CD4-positive, alpha-beta T cell treated with Interleukin-17A for 4 hours (primary cell): ENCODE results near the gene SMC3.
"Not testable (repeated sequence)": the region's sequence is repeated elsewhere in the genome, so short reads cannot be mapped to it uniquely, and the experiment has no call there.

Experiments used
- DNase-seq: peaks from one replicate; pipeline ENCODE4 v3.0.0-alpha.2; 2020; ENCODE audit warnings: mixed read lengths

The SMC3 gene

DNA sequence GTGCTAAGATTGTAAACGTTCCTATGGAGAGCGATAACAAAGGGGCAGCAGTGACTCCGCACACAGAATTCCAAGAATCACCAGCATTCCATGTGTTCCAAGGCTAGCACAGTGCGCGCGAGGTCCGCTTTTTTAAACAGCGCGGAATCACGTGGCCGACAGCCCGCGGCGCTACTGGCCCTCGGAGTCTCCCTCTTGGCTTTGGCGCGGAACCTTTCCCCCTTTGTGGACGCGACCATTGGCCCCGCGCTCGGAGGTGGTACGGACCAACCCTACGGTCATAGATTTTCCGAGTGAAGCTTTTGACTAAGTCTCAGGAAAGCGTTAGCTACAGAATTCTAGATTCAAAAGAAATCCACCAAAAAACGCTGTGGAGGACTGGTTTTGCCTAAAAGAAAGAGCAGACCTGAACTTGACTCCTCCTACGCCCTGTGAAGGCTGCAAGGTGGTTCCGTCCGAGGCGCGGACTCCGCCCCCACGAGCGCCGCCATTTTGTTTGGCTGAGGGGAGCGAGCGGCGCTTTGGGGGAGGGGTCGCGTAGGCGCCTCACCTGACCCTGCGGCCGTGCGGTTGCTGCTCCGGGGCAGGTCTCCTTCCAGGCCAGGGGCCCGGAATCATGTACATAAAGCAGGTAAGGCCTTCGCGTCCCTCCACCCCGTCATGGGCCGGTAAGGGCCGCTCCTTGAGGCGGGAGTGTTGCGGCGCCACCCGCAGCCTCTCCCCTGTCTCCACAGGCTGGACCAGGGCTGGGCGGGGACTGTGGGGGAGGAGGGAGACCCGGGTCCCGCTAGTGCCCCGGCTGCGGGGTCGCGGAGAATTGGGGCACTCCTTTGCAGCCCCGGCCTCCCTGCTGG lies at the start of gene SMC3:
Gene SMC3 (plus strand): TSS at position 495 of the 854 bp plus-strand sequence. CDS start 122 bp downstream, at position 617.
- DNase-seq: peak; percentile 94

DNA sequence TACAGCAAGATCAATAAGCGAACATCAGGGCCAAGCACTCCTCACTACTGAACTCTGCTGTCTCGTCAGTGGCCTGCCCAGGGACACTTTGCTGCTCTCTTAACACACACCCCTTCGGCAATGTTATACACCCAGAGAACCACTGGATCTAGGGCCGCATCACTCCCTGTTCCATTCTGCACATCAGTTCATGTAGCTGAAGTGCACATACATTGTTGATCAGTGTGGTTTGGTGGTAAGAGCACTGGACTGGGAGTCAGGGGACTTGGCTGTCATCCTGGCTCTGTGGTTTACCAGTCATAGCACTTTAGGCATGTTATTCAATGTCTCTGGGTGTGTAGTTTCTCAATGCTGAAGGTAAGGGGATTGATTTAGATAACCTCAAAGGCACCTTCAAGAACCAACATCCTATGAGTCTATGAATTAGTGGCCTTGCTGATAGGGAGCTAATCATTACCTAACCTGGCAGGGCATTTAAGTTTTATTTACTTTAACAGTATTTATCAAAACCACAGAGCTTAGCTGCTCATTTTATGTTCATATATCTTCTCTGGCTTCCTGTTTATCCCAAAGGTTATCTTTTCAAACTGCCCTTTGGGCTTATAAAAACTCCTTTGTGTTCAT lies 45.0 kb upstream of the SMC3 start:
- DNase-seq: peak; percentile 26

DNA sequence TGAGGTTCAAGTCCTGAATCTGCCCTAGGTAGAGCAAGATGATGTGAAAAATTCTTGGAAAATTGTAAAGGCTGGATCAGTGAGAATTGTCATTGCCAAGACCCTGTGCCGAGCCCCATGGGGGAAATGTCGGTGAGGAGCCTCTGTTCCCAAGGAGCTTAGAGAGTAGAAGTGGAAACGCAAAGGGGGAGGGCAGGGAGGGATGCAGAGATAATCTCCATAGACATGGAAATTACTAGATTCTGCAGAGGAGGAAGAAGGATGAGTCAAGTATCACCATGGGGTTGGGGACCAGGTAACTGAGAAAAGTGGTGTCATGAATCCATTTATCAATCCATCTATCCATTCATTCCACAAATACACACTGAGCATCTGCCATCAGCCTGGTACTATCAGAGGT lies 43.8 kb upstream of the SMC3 start:
- DNase-seq: no peak

DNA sequence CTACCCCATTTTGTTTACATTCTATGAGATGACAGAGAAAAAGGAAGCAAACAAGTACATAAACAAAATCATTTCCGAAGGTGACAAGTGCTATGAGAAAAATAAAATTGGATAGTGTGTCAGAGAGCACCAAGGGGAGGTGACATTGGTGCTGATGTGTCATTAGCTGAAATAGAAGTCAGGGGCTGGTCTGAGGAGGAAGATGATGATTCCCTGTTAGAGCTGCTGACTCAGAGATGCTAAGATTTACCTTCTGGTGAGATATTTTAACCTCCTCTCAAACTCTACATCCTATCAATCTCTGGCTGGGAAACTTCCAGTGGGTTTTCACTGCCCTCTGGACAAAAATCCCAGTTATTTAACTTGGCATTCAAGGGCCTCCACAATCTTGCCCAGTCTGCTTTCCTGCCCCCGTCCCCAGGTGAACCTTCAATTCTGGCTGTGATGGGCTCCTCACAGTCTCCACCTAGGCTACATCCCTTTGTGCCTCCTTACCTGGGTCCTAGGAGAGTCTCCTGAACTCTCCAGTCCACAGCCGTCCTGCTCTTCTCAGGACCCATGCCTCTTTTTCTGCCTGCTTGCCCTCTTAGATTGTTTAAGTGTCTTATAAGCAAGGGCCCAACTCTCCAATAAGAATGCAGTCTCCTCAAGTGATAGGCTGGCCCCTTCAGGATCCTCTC lies 43.2 kb upstream of the SMC3 start:
- no peak for DNase-seq

DNA sequence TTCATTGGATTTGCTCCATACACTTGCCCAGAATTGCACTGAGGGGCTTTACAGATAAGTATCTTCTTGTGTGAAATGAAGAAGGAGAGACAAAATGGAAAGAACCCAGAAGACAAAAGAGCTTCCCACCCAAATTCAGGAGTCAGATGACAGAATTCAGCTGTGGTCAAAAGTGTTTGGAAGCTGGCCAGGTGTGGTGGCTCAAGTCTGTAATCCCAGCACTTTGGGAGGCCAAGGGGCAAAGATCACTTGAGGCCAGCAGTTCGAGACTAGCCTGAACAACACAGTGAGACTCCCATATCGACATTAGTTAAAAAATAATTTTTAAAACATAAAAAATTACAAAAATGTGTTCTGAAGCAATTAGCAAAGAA lies 42.6 kb upstream of the SMC3 start:
- DNase-seq: no peak

DNA sequence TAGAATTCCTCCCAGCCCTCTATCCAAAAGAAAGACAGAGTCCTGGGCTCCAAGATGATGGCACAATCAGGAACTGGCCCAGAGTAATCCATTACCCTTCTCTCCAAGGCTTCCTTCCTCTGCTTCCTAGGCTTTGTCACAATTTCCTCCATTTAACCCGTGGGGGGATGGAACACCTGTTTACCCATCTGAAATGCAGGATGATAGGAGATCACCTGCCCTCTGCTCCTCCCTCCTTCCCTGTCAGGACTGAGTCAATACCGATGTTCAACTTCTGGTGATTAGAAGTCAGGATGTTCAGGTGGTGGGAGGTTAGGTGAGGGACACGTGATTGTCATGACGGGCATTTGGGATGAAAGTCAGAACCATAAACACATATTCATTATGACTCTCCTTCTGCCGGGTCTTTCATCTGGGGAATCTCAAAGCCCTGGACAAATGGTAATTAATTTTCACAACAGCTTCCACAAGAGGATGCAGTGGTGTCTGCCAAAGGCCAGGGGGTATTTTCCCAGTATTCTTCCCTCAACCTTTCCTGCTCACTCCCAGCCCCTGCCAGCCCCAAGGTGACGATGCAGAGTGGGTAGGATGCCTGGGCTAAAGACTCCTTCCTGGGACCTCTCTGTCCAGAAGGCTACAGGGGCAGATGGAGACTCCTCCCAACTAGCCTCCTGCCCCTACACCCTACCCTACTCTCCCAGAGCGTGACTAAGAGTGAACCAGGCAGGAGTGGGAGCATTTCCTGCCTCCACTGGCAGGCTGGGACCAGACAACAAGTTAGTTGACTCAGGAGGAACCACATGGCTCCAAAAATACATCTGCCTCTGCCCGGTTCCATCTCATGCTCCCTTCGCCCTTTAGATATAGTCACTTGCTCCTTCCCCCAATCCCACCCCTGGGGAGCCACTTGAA lies 41.9 kb upstream of the SMC3 start:
- no peak for DNase-seq

DNA sequence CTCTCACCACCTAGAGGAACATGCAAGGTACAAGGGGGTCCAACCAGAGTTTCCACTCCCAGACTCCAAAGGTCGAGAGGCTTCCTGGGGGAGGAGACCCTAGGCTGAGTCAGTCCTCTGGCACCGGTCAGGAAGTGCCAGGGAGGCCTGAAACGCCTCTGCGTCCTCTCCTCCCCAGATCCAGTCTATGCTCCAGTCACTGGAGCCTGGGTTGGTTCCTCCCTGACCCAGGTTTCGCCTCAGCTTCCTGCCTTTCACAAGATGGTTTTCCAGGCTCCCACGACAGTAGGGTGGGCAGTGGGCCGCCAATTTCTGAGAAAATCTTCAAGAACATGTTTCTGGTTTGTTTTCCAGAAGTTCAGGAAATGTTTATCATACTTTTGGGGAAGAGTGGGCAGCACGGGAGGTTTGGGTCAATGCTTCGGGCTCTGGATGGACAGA lies 39.7 kb upstream of the SMC3 start:
- no peak for DNase-seq

DNA sequence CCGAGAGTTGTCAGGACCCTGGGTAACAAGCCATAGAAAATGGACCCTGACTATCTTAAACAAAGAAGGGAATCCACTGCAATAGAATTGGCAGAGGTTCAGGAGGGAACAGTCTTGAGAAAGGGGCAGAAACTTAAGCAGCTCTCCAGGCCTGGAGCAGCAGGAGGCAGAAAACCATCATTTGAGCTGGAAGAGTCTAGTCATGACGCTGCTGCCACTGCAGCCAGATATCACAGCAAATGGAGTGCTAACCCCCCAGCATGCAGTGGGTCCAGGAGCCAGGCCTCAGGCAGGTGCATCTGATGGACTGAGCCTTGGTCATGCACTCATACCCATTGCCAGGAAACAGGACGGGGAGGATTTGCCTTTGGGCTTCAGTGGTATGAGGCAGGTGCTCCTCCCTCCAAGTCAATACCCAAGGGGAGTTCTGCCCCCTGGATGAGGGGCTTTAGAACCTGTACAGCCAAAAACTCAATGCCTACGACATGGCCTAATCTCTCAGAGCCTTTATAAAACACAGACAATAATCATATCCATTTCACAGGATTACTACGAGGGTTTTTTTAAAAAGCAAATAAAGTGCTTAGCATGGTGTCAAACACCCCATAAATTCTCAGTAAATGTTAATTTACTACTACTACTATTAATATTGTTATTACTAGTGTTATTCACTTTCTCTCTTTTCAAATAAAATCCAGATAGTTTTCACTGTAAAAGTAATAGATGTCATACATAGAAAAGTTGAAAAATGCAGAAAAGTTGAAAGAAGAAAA lies 39.1 kb upstream of the SMC3 start:
- DNase-seq: no peak

DNA sequence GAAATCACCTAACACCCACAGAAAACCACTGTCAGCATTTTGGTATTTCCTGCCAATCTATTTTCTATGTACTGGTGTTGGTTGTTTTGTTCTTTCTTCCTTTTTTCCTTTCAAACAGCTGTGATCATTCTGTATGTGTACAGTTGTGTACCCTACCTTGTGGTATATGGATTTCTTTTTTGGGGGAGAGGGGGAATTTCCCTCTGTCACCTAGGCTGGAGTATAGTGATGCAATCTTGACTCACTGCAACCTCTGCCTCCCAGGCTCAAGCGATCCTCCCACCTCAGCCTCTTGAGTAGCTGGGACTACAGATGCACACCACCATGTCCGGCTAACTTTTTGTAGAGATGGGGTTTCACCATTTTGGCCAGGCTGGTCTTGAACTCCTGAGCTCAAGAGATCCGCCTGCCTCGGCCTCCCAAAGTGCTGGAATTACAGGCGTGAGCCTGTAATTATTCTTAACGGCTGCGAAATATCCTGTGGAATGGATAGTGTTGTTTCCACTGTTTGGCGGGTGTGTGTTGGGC lies 38.4 kb upstream of the SMC3 start:
- DNase-seq: not testable (repeated sequence)

DNA sequence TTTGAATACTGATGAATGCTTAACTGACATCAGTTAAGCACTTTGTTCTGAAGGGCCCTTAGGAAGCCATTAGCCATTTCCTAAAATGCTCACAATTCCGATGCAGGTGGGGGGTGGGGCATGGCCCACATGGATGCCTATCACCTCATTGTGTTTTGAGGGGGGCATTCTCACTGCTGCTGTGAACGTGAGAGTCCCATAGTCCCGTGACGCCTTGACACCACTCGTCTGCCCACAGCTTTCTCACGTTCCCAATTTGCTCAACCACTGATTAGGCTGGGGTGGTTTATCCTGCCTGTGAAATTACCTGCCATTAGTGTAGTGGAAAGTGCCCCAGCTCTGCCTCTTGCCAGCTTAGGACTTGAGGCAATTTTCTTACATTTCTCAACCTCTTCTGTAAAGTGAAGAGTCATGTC lies 37.9 kb upstream of the SMC3 start:
- no peak for DNase-seq

DNA sequence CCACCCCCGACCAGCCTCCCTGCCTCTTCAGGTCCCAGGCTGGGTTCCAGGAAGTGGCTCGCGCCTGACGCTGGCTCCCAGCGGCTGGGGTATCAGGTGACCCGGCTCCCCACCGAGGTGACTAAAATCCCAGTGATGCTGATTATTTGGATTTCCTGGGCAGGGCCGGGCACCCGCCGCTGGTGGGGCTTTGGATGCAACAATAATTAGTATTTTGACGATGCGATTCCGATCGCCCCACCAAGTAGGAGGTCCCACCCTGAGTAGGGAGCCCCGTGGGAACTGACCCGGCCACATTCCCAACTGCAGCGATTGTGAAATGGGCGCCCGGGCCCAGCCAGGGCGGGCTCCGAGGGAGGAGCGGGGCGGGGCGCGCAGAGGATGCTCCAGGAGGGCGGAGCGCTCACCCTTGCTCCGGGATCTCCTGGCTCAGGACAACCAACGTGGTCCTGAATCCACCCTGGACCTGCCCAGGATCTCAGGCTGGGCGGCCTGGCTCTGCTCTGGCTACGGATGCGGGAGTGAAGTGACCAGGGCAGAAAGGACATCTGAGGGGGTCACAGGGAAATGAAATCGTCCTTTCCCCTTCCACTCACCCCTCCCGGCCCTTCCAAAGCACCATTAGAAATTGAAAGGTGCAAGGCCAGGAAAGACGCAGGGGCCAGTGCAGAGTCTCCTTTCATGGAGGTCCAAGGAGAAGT lies 37.2 kb upstream of the SMC3 start:
- no peak for DNase-seq

DNA sequence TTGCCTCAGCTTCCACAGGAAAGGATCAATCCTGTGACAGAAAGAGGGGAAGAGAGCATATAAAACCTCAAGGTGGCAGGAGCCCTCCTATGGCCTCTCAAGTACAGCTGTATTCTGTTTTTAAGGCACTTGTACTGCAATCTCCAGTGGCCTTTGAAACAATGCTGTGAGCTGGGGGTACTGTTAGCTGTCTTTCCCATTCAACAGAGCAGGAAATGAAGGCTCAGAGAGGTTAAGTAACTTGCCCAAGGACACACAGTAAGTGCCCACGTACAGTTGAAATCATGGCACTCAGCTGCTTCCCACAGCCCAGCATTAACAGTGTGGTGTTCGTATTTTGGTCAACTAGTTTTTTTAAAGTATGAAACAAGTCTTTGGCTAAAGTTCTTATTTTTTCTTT lies 35.8 kb upstream of the SMC3 start:
- DNase-seq: no peak

DNA sequence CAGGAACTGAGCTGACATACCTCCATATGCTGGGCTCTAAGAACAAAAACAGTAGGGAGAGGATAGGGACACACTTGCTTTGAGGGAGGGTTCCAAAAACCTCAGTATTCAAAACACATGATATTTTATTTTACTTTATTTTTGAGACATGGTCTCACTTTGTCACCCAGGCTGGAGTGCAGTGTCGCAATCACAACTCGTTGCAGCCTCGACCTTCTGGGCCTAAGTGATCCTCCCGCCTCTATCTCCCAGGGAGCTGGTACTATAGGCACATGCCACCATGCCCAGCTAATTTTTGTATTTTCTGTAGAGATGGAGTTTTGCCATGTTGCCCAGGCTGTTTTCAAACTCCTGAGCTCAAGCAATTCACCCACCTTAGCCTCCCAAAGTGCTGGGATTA lies 34.9 kb upstream of the SMC3 start:
- DNase-seq: not testable (repeated sequence)

DNA sequence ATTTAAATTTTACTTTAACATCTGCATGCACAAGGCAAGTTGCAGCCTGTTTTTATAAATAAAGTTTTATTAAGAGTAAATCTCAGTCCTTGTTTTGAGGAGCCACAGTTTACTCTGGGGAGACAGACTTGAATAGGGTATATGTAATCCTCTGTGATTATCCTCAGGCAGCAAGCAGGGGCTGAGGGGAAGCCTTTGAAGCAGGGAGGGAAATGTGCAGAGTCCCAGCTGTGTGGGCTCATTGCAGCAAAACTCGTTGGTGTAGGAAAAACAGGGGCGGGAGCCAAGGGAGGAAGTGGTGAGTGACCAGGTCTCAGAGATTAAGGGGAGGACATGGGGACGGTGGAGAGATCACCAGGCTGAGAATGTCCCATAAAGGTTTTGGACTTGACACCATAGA lies 34.3 kb upstream of the SMC3 start:
- DNase-seq: no peak

DNA sequence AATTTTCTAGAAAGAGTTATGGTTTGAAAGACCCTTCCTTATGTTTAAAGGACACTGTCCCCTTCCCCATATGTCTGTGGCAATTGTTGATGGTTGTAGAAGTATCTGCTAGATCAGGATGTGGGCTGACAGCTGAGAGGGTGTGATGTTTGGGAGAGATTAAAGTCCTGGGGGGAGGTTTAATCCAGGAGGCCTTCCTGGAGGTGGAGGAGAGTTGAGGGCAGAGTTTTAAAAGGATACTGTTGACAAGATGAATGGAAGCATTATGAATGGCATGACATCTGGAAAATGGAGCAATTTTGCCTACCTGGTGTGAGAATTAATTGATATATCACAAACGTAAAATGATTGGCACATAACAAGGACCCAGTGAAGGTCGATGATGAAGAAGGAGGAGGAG lies 32.9 kb upstream of the SMC3 start:
- DNase-seq: no peak

DNA sequence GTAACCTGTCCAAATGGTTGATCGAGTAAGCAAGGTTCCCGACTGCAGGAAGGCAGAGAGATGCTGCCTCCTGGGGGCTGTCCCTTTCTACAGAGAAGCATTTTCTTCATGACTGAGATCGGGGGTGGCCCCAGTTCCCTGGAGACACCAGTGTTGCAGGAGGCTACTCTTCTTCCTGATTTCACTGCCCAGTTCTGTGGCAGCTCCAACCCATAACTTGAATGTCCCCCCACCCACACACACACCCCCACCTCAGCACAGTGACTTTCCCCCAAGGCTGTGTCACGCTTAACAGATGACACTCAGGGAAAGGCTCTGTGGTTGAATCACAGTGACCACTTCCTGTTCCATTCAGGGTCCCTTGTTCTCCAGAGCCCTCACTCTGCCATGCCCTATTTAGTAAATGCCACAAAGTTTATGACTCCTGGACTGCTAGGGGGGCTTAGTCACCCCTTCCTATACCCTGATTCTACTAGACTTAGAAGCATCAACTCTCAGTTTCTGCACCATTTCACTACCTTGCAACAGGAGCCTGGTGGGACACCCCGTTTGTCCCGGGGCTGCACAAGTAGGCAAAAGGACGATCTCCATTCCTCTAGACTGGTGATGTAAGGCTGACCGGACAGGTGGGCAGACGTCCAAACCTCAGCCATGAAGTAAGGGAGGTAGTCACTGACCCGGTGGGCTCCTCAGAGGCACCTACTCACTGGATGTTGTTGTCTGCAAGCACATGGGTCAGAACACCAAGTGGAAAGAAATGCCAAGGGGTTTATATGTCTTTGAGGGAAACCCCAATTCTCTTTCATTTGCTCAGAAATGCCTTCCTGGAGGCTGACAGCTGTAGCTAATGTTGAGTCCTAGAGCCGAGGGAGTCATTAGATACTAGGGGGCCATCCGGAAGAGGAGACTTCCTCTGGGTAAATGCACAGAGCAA lies 31.3 kb upstream of the SMC3 start:
- peak; percentile 48 for DNase-seq

DNA sequence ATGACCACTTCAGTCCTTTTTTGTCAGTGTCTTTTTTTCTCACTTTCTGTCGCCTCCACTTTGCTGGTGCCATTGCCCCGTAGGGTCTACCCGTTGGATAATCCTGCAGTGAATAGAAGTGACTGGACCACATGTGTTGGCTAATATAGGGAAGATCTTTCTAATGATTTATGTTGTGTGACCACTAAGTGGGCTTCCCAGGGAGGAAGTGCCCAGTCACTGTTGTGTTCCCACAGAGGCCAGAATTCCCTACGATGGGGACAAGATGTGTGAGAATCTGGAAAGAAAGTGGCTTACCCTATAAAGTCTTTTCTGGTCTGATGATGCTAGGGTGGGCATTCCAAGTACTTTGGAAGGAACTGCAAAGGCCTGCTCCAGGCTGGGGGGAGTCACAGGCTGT lies 28.4 kb upstream of the SMC3 start:
- DNase-seq: no peak

DNA sequence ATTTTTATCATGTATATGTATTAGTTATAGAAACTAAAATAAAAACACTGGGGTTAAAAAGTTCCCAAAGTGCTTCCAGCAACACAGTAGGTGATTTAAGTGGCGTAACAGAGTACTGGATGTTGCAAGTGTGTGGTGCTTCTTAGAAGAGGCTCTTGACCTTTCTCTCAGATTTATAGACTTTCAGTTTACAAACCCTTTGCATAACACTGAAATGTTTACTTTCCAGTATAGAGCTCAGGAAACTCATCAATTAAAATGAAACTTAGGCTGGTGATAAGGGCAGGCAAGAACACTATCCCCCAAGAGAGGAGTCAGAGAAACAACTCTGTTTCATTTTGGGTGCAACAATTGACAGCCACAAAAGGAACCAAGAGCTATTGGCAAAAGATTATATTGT lies 27.5 kb upstream of the SMC3 start:
- DNase-seq: no peak

DNA sequence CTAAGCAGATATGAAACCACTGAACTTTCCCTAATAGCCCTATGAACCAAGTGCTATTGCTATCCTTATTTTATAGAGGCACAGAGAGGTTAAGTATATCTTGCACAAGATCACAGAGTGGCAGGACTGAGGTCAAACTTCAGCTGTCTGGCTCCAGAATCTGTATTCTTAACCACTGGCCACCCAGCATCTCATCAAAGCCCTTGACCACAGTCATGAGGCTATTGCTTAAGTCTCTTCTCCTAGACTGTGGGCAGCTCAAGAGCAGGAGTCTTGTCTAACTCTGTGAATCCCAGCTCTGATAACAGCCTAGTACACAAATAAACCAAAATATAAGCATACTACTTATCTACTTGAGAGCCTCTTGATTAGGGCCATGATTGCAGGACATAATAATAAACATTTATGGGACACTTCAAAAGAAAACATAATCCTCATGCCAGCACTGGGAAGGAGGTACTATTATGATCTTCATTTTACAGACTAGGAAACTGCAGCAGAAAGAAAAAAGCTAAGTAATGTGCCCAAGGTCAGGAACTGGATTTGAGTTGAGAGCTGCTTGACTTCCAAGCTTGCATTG lies 22.4 kb upstream of the SMC3 start:
- DNase-seq: no peak

DNA sequence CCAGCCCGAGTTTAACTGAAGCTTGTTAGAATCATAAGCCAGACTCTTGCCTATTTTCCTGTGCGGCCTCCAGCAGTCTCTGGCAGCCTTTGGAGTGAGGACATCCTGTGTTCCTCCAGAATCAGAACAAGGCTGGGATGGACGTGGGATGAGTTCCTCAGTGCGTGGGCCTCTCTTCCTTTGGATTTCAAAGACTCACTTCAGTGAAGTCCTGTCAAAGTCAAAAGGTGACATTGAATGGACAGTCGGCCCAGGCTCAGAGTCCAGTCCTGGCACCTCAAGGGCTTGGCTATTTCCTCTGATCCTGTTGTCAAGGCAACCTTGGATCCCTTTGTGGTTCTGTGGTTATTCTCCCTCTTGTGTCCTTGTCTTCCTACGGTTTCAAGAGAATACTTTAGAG lies 21.4 kb upstream of the SMC3 start:
- DNase-seq: no peak
